Naive thymus-derived CD4-positive, alpha-beta T cell (primary cell): ENCODE measurements around the gene GSG1L. TPM values are rescaled to one million over a fixed set of nuclear protein-coding genes. Genes with fewer than 3 reads are reported as not detected.

ENCODE experiments used
- ATAC-seq: fragments of 150-1000 bp; cut with Tn5 transposase; 2 replicates; pipeline ENCODE4 v1.10.0; 2021; ENCODE audit warnings: mild to moderate bottlenecking, moderate library complexity
- CTCF ChIA-PET: fragments of 350-600 bp; sonication (Branson Sonifier 250); formaldehyde crosslinking; loops from one replicate; lab custom pipeline; 2021; ENCODE audit warnings: antibody characterized with exemption; lab: Charles Lee
- POLR2A ChIA-PET: fragments of 350-600 bp; sonication (Branson Sonifier 250); formaldehyde crosslinking; loops from one replicate; lab custom pipeline; 2021; ENCODE audit warnings: antibody characterized with exemption, inconsistent platforms; lab: Charles Lee
- DNase-seq, 9 donors: peaks; one replicate each; pipeline versions ENCODE4 v3.0.0 to v3.0.0-alpha.2; 2020 to 2022; ENCODE audit warnings: mixed read lengths in 1 of 9
- H3K27ac ChIP-seq: one replicate; pipeline ENCODE4 v1.7.0; 2013; ENCODE audit warnings: mild to moderate bottlenecking, low read depth, low read length, moderate library complexity
- H3K27me3 ChIP-seq, 2 donors: one replicate each; pipeline ENCODE4 v1.7.0; 2013; ENCODE audit warnings: low read length in 2 of 2, mild to moderate bottlenecking in 2 of 2, moderate library complexity in 2 of 2; ENCODE audit not compliant: control insufficient read depth in 2 of 2, insufficient read depth in 2 of 2
- H3K36me3 ChIP-seq, 3 experiments: 1 replicate in 2 of 3; 2 replicates in 1 of 3; pipeline ENCODE4 v1.7.0; 2013; ENCODE audit warnings: low read length in 3 of 3, mild to moderate bottlenecking in 3 of 3, moderate library complexity in 1 of 3; ENCODE audit not compliant: insufficient read depth in 3 of 3, control insufficient read depth in 2 of 3
- H3K4me1 ChIP-seq, 2 donors: one replicate each; pipeline ENCODE4 v1.7.0; 2013; ENCODE audit warnings: low read length in 2 of 2, mild to moderate bottlenecking in 2 of 2, moderate library complexity in 1 of 2; ENCODE audit not compliant: control insufficient read depth in 2 of 2, insufficient read depth in 2 of 2
- H3K4me3 ChIP-seq: 2 replicates; pipeline ENCODE4 v1.7.0; 2013; ENCODE audit warnings: mild to moderate bottlenecking, low read length
- H3K9me3 ChIP-seq, 3 experiments: 1 replicate in 2 of 3; 2 replicates in 1 of 3; pipeline ENCODE4 v1.7.0; 2013; ENCODE audit warnings: low read length in 3 of 3; ENCODE audit not compliant: control insufficient read depth in 2 of 3
- H3K27ac Mint-ChIP-seq, 9 donors: one replicate each; pipeline ENCODE4 v1.8.0; 2020 to 2022; ENCODE audit warnings: mixed read lengths in 9 of 9, mild to moderate bottlenecking in 8 of 9, moderate library complexity in 5 of 9, inconsistent platforms in 2 of 9
- H3K27me3 Mint-ChIP-seq, 5 donors: one replicate each; pipeline ENCODE4 v1.8.0; 2021 to 2022; ENCODE audit warnings: mixed read lengths in 5 of 5, mild to moderate bottlenecking in 1 of 5
- H3K36me3 Mint-ChIP-seq, 5 donors: one replicate each; pipeline ENCODE4 v1.8.0; 2020 to 2022; ENCODE audit warnings: mixed read lengths in 5 of 5, mild to moderate bottlenecking in 3 of 5, inconsistent platforms in 1 of 5
- H3K4me1 Mint-ChIP-seq, 7 donors: one replicate each; pipeline ENCODE4 v1.8.0; 2020 to 2022; ENCODE audit warnings: mixed read lengths in 7 of 7, mild to moderate bottlenecking in 3 of 7, inconsistent platforms in 1 of 7
- H3K4me3 Mint-ChIP-seq, 10 donors: one replicate each; pipeline ENCODE4 v1.8.0; 2020 to 2022; ENCODE audit warnings: mild to moderate bottlenecking in 10 of 10, mixed read lengths in 10 of 10, moderate library complexity in 6 of 10, inconsistent platforms in 2 of 10
- H3K9me3 Mint-ChIP-seq, 11 donors: one replicate each; pipeline ENCODE4 v1.8.0; 2020 to 2022; ENCODE audit warnings: mixed read lengths in 11 of 11, mild to moderate bottlenecking in 4 of 11, inconsistent platforms in 1 of 11, moderate library complexity in 1 of 11
- intact Hi-C, 2 donors: fragments of 100-400 bp; cut with micrococcal nuclease; formaldehyde crosslinking; loops; one replicate each; pipeline ENCODE4 v1.15.1; 2023
- polyA plus RNA-seq, 2 donors: library from polyadenylated mRNA; unstranded; fragments of 300-500 nt; fragmentation: Illumina TruSeq; gene quantifications; one replicate each; pipeline ENCODE4 v1.2.3, GENCODE V29; 2021
- total RNA-seq, 6 experiments: library from RNA in 5 of 6; stranded (reverse) in 5 of 6; gene quantifications; 1 replicate in 5 of 6; 2 replicates in 1 of 6; pipeline ENCODE4 v1.2.3 and lab custom pipeline; 2021 to 2026

The GSG1L gene
- total and polyA plus RNA-seq, 7 experiments from 2014 or later: 0.10 TPM; not detected in 6

GRCh38 chr16:28067604-28068379 lies 4.3 kb upstream of the GSG1L start:
- Mint-ChIP-seq H3K36me3 (no peaks in the 10 kb centered on the region), H3K27ac (peak overlapping the region in 1 of 9 donors; percentile 29), H3K9me3 (peaks cover 0 to 2% (median 0%) of the 10 kb centered on the region in 11 donors), H3K4me1 (peaks cover 0 to 4% (median 0%) of the 10 kb centered on the region in 7 donors), H3K27me3 (peaks cover 13 to 36% (median 16%) of the 10 kb centered on the region in 5 donors), H3K4me3 (peak overlapping the region in 1 of 10 donors; percentile 27)
- H3K27ac ChIP-seq: no peak overlapping the region
- ChIA-PET CTCF (no interaction called here), POLR2A (no interaction called here)
- no peak for ATAC-seq
- no peak for DNase-seq
- no peak overlapping the region for H3K4me3 ChIP-seq
- no peaks in the 10 kb centered on the region for H3K36me3 ChIP-seq
- intact Hi-C loops: no loop called here
- H3K27me3 ChIP-seq: no peaks in the 10 kb centered on the region
- no peaks in the 10 kb centered on the region for H3K4me1 ChIP-seq
- H3K9me3 ChIP-seq: no peaks in the 10 kb centered on the region

- Mint-ChIP-seq H3K36me3 (no peaks in the 10 kb centered on the region), H3K9me3 (peaks cover 0 to 2% (median 0%) of the 10 kb centered on the region in 11 donors), H3K4me1 (peaks cover 0 to 7% (median 0%) of the 10 kb centered on the region in 7 donors), H3K27ac (no peak overlapping the region), H3K4me3 (peak overlapping the region in 2 of 10 donors; percentile 7 to 49), H3K27me3 (peaks cover 28 to 57% (median 34%) of the 10 kb centered on the region in 5 donors)
- ATAC-seq (no peak), DNase-seq (no peak)
- intact Hi-C loops: no loop called here
- ChIA-PET POLR2A (no interaction called here), CTCF (no interaction called here)
- Histone ChIP-seq H3K27me3 (peaks cover 0 to 4% of the 10 kb centered on the region in 2 donors), H3K4me3 (no peak overlapping the region), H3K27ac (no peak overlapping the region), H3K9me3 (no peaks in the 10 kb centered on the region), H3K36me3 (no peaks in the 10 kb centered on the region), H3K4me1 (no peaks in the 10 kb centered on the region)
These were observed 1.3 kb upstream of the GSG1L start for GRCh38 chr16:28064706-28065249.

DNA sequence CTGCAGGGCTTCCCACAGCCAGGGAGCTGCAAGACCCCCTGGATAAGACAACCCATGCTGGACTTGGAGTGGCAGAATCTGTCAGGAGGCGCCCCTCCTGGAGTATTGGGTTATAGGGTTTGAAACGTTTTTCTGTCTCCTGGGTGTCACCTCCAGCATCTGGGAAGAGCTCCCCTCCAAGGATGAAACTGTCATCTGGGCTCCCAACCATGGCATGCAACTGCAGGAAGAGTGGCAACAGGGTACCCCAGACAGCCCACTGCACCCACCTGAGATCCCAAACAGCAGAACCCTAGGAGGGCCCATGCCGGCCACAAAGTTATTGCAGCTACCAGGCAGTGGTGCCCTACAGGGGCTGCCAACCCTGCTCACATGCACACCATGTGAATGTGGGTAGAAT lies 636 bp upstream of the GSG1L start:
- DNase-seq (no peak), ATAC-seq (no peak)
- no peaks in the 10 kb centered on the region for H3K36me3 ChIP-seq
- H3K27ac ChIP-seq: no peak overlapping the region
- intact Hi-C loops: no loop called here
- no peak overlapping the region for H3K4me3 ChIP-seq
- ChIA-PET CTCF (no interaction called here), POLR2A (no interaction called here)
- H3K27ac Mint-ChIP-seq: no peak overlapping the region
- no peaks in the 10 kb centered on the region for H3K4me1 ChIP-seq
- no peaks in the 10 kb centered on the region for H3K36me3 Mint-ChIP-seq
- H3K27me3 ChIP-seq: peaks cover 0 to 4% of the 10 kb centered on the region in 2 donors
- H3K4me1 Mint-ChIP-seq: peaks cover 0 to 7% (median 0%) of the 10 kb centered on the region in 7 donors
- H3K27me3 Mint-ChIP-seq: peaks cover 32 to 64% (median 40%) of the 10 kb centered on the region in 5 donors
- H3K4me3 Mint-ChIP-seq: peak overlapping the region in 2 of 10 donors; percentile 9 to 13
- peaks cover 0 to 2% (median 0%) of the 10 kb centered on the region in 11 donors for H3K9me3 Mint-ChIP-seq
- H3K9me3 ChIP-seq: no peaks in the 10 kb centered on the region

DNA sequence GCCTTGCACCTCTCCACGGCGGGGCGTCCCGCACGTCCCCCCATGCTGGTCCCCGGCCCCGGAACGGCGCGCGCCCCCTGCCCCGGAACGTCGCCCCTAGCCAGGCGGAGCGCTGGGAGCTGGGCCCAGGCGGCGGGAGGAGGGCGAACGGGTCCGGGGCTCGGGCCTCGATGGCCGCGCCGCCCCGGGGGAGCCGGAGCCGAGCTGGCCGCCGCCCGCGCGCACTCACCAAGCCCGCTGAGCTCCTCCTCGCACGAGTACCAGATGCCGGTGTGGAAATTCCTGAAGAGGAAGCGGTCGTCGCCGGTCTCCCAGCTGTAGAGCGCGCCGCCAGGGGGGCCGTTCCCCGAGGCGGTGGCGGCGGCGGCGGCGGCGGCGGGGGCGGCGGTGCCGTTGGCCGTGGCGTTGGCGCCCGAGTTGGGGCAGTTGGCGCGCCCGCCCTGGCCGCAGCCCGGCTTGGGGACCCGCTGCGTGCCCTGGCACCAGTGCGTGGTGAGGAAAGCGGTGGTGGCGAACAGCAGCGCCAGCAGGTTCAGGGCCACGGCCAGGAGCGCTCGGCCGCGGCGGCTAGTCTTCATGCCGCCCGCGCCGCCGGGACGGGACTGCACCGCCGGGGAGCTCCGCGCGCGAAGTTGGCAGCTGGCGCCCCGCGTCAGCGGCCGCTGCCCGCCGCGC lies 530 bp downstream of the GSG1L start:
- ATAC-seq (peak; percentile 46), DNase-seq (peak in 1 of 9 donors; percentile 31)
- no peaks in the 10 kb centered on the region for H3K36me3 ChIP-seq
- peaks cover 0 to 2% (median 0%) of the 10 kb centered on the region in 11 donors for H3K9me3 Mint-ChIP-seq
- H3K4me3 ChIP-seq: no peak overlapping the region
- H3K27me3 ChIP-seq: peaks cover 0 to 4% of the 10 kb centered on the region in 2 donors
- ChIA-PET CTCF (no interaction called here), POLR2A (no interaction called here)
- no peak overlapping the region for H3K27ac Mint-ChIP-seq
- no peaks in the 10 kb centered on the region for H3K4me1 ChIP-seq
- no peak overlapping the region for H3K27ac ChIP-seq
- H3K27me3 Mint-ChIP-seq: peaks cover 39 to 72% (median 50%) of the 10 kb centered on the region in 5 donors
- H3K4me1 Mint-ChIP-seq: peaks cover 0 to 12% (median 5%) of the 10 kb centered on the region in 7 donors
- H3K4me3 Mint-ChIP-seq: peak overlapping the region in 1 of 10 donors; percentile 58
- no peaks in the 10 kb centered on the region for H3K9me3 ChIP-seq
- intact Hi-C loops: no loop called here
- H3K36me3 Mint-ChIP-seq: no peaks in the 10 kb centered on the region

DNA sequence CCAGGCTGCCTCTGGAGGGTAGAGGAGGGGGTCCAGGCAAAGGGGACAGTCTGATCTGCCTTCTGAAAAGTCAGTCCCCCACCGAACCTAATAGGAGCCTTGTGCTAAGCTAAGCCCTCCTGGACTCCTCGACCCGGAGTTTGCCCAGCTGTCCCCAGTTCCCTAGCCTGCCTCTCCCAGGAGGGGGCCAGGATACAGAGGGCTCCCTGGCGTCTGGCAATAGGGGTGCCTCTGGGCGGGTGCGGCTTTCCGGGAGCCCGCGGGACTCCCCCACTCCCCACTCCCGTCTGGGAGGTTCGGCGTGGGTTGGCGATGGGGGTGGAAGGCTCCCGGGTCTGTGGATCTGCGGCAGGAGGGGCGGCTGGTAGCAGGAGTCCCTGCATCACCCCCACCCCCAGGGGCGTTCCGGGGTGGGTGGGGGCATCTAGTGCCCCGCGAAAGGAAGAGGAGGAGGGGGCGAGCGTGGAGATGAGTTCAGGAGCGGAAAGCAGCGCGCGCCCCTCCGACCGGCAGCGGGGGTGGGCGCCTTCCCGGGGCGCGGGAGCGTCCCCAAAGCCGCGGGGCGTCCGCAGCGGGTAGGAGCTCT lies 1.2 kb downstream of the GSG1L start:
- H3K4me3 Mint-ChIP-seq: peak overlapping the region in 5 of 10 donors; percentile 7 to 58 (median 26)
- DNase-seq (no peak), ATAC-seq (no peak)
- POLR2A ChIA-PET: no interaction called here
- H3K36me3 ChIP-seq: no peaks in the 10 kb centered on the region
- H3K9me3 ChIP-seq: no peaks in the 10 kb centered on the region
- H3K27me3 ChIP-seq: peaks cover 0 to 4% of the 10 kb centered on the region in 2 donors
- H3K4me1 ChIP-seq: no peaks in the 10 kb centered on the region
- no peak overlapping the region for H3K27ac ChIP-seq
- H3K36me3 Mint-ChIP-seq: no peaks in the 10 kb centered on the region
- H3K4me1 Mint-ChIP-seq: peaks cover 0 to 12% (median 5%) of the 10 kb centered on the region in 7 donors
- H3K27me3 Mint-ChIP-seq: peaks cover 44 to 70% (median 56%) of the 10 kb centered on the region in 5 donors
- no peak overlapping the region for H3K27ac Mint-ChIP-seq
- intact Hi-C loops: no loop called here
- peaks cover 0 to 2% (median 0%) of the 10 kb centered on the region in 11 donors for H3K9me3 Mint-ChIP-seq
- no peak overlapping the region for H3K4me3 ChIP-seq
- CTCF ChIA-PET: no interaction called here

- Mint-ChIP-seq H3K36me3 (no peaks in the 10 kb centered on the region), H3K27ac (no peak overlapping the region), H3K9me3 (peaks cover 0 to 2% (median 0%) of the 10 kb centered on the region in 11 donors), H3K4me1 (peaks cover 0 to 12% (median 5%) of the 10 kb centered on the region in 7 donors), H3K4me3 (peak overlapping the region in 5 of 10 donors; percentile 13 to 63 (median 33)), H3K27me3 (peaks cover 50 to 68% (median 63%) of the 10 kb centered on the region in 5 donors)
- H3K4me1 ChIP-seq: no peaks in the 10 kb centered on the region
- intact Hi-C loops: no loop called here
- POLR2A ChIA-PET: no interaction called here
- H3K27ac ChIP-seq: no peak overlapping the region
- H3K27me3 ChIP-seq: peaks cover 0 to 4% of the 10 kb centered on the region in 2 donors
- H3K4me3 ChIP-seq: no peak overlapping the region
- ATAC-seq (no peak), DNase-seq (no peak)
- CTCF ChIA-PET: no interaction called here
- no peaks in the 10 kb centered on the region for H3K36me3 ChIP-seq
- no peaks in the 10 kb centered on the region for H3K9me3 ChIP-seq
These were observed 2.0 kb downstream of the GSG1L start for GRCh38 chr16:28061352-28062101.
